ENCODE data around the gene TP63.

The TP63 gene

DNA sequence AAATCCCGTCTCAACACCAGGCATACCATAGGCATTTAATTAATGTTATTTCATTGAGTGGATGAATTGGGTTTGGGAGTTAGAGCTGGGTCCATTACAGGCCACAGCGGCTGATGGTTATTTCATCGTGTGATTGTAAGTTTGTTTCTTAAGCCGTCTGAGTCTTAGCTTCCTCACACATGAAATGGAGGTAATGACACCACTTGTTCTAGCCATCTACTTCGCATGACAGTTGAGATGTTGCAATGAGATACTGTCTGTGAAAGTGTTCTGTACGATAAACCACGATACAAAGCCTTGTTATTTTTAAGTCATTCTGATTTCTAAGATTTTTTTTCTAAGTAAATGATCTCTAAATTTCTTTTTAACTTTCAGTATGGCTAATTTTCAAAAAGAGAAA, 8.6 kb upstream of the TP63 start:
- ChIA-PET CTCF (interaction anchor here (1.1 to 1.5 kb wide), 4 partner anchors 9 to 111 kb away, joined by 3 read pairs; no protein-coding TSS in a partner anchor), POLR2A (no interaction called here)
- no peak for DNase-seq (ENCODE audit: extremely low spot score)
- no peak for TF ChIP-seq CTCF (IDR thresholded peaks at IDR 0.05; ENCODE audit: control extremely low read depth, extremely low read depth, low read depth, missing control alignments)

- no peak for DNase-seq (ENCODE audit: extremely low spot score)
- POLR2A ChIA-PET, result no interaction called here
- no peak for TF ChIP-seq CTCF (IDR thresholded peaks at IDR 0.05; ENCODE audit: control extremely low read depth, extremely low read depth, low read depth, missing control alignments)
- CTCF ChIA-PET, result interaction anchor here (0.9 to 1.4 kb wide), 2 partner anchors 28 to 45 kb away, joined by 3 to 5 read pairs; no protein-coding TSS in a partner anchor
Observed at GRCh38 chr3:189624130-189624529, 7.1 kb upstream of the TP63 start.

DNA sequence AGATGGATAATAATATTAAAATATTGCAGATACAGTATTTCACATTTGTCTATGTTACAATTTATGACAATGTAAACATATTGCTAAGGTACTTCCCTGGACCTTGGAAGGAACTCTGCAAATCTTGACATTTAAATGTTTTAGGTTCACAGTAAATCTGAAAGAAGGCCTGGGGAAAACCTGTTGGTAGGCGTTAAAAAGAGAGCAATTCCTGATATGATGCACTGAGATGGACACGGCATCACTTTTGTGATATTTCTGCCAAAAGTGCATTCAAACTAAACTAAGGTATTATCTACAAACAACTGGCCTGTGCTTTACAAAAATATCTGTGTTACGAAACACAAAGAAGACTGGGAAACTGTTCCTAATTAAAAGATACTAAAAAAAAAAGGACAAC, 6.1 kb upstream of the TP63 start:
- DNase-seq (ENCODE audit: extremely low spot score), result no peak
- POLR2A ChIA-PET, result no interaction called here
- CTCF ChIA-PET, result interaction anchor here (2.1 kb wide), 1 partner anchor 9 kb away, joined by 7 read pairs; no protein-coding TSS in a partner anchor

GRCh38 chr3:189625572-189625971, 5.6 kb upstream of the TP63 start:
- no peak for DNase-seq (ENCODE audit: extremely low spot score)
- POLR2A ChIA-PET, result no interaction called here
- TF ChIP-seq CTCF (IDR thresholded peaks at IDR 0.05; ENCODE audit: control extremely low read depth, extremely low read depth, low read depth, missing control alignments), result no peak
- CTCF ChIA-PET, result interaction anchor here (2.1 kb wide), 1 partner anchor 9 kb away, joined by 7 read pairs; no protein-coding TSS in a partner anchor

More for the DNA sequence above, 6.1 kb upstream of the TP63 start:
- TF ChIP-seq CTCF (IDR thresholded peaks at IDR 0.05; ENCODE audit: control extremely low read depth, extremely low read depth, low read depth, missing control alignments), result no peak

DNA sequence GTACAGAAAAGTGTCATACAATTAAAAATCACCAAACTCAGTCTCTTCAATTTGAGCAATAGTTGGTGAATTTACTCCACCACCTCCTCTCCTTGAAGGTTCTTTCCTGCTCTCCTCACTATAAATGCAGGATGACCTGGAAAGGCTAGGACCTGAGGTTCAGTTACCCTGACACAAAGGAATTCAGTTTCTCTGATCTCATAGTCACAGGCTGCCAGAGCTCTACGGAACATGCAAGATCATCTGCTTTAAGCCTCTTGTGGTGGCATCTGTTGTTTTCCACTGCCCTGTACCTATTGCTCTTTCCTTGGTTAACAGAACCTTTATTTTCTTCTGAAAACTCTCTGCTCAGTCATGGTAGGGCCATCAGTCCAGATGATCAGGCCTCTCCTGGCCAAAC, 4.9 kb upstream of the TP63 start:
- ChIA-PET CTCF (interaction anchor here (1.1 to 2.8 kb wide), 4 partner anchors 10 to 322 kb away, joined by 3 to 8 read pairs (median 6); no protein-coding TSS in a partner anchor), POLR2A (no interaction called here)
- TF ChIP-seq CTCF (IDR thresholded peaks at IDR 0.05; ENCODE audit: control extremely low read depth, extremely low read depth, low read depth, missing control alignments), result no peak
- no peak for DNase-seq (ENCODE audit: extremely low spot score)

DNA sequence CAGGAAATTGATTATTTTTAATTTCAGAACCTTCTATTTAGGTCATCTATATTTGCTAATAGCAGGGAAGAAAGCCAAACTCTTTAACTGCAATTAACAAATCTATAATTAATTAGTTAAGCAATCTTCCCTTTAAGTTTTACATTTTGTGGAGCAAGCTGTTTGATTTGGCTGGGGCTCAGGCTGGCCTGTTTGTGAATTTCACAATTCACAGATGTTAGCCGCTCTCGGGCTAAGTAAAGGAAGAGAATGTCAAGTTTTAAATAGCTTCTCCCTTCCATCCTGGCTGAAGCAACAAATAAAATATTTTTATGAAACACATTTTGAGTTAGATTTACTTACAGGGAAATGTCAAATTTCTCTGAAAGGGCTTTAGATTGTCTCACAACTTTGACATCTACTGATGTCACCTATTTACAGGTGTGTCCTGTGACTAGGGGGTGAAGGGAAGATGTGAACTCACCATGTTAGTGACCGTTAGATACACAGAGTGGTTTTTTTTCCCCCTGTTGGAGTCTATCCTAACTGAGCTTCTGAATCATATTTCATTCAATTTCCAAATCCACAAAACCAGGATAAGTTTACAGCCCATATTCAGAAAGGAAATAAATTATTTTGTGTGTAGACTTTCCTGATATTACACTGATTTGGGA, 1.3 kb upstream of the TP63 start:
- no peak for DNase-seq (ENCODE audit: extremely low spot score)
- no peak for TF ChIP-seq CTCF (IDR thresholded peaks at IDR 0.05; ENCODE audit: control extremely low read depth, extremely low read depth, low read depth, missing control alignments)
- ChIA-PET CTCF (interaction anchor here (0.7 to 1.5 kb wide), 7 partner anchors 10 to 355 kb away, joined by 3 to 4 read pairs (median 3); no protein-coding TSS in a partner anchor), POLR2A (no interaction called here)

All from GM10248 (cell line).